DND-41 (cell line): ENCODE measurements around the gene UBE3D.

Source experiments
- EZH2 ChIP-seq: IDR thresholded peaks from 3 replicates; pipeline ENCODE4 v1.6.1; 2012; ENCODE audit warnings: borderline replicate concordance, low read depth, mild to moderate bottlenecking, moderate library complexity, low read length, inconsistent platforms; ENCODE audit not compliant: severe bottlenecking
- TF ChIP-seq, protein P1 (sequence below): IDR thresholded peaks from 2 replicates; pipeline ENCODE4 v1.5.1; 2012; ENCODE audit warnings: borderline replicate concordance, low read length, moderate library complexity, mild to moderate bottlenecking; ENCODE audit not compliant: poor library complexity, severe bottlenecking; ENCODE audit errors: extremely low read depth

DNA sequence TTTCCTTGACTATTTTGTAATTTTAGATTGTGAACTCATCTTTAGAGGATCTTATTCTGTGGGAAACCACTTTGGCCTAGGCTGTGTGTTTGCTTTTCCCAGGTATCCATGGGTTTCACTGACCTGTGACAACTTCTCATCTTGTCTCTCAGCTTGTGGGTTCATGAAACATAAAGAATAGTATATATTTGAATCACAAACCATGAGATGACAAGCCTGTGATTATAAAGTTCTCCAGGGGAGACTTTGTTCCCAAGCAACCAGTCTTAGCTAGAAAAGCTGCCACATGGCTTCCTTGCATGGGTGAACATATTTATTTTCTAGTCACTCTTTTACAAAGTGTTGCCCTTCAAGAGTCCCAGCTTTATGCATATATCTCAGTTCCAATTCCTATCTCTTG lies 201.9 kb downstream of the UBE3D start:
- TF ChIP-seq, protein P1, sequence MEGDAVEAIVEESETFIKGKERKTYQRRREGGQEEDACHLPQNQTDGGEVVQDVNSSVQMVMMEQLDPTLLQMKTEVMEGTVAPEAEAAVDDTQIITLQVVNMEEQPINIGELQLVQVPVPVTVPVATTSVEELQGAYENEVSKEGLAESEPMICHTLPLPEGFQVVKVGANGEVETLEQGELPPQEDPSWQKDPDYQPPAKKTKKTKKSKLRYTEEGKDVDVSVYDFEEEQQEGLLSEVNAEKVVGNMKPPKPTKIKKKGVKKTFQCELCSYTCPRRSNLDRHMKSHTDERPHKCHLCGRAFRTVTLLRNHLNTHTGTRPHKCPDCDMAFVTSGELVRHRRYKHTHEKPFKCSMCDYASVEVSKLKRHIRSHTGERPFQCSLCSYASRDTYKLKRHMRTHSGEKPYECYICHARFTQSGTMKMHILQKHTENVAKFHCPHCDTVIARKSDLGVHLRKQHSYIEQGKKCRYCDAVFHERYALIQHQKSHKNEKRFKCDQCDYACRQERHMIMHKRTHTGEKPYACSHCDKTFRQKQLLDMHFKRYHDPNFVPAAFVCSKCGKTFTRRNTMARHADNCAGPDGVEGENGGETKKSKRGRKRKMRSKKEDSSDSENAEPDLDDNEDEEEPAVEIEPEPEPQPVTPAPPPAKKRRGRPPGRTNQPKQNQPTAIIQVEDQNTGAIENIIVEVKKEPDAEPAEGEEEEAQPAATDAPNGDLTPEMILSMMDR: no peak
- TF ChIP-seq EZH2: no peak
